ENCODE data around the gene RDH14.

DNA sequence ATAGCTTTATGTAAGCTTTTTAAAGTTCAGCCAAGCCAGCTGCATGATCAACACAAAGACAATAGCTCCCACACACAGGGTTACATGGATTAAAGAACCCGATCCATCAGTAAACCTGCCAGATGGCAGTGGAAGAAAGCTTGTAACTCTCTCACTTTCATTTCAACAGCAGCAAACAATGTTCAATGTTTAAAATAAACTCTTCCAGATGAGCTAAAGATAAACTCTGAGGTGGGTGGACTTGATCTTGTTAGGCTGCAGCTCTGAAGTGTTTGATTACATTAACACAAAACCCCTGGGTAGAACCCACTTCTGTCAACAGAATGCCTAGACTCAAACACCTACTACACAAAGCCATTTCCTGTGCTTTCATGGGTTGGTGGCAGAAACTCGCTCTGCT lies 13.9 kb downstream of the RDH14 start:
- TF ChIP-seq, protein P1, sequence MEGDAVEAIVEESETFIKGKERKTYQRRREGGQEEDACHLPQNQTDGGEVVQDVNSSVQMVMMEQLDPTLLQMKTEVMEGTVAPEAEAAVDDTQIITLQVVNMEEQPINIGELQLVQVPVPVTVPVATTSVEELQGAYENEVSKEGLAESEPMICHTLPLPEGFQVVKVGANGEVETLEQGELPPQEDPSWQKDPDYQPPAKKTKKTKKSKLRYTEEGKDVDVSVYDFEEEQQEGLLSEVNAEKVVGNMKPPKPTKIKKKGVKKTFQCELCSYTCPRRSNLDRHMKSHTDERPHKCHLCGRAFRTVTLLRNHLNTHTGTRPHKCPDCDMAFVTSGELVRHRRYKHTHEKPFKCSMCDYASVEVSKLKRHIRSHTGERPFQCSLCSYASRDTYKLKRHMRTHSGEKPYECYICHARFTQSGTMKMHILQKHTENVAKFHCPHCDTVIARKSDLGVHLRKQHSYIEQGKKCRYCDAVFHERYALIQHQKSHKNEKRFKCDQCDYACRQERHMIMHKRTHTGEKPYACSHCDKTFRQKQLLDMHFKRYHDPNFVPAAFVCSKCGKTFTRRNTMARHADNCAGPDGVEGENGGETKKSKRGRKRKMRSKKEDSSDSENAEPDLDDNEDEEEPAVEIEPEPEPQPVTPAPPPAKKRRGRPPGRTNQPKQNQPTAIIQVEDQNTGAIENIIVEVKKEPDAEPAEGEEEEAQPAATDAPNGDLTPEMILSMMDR (tag by site-specific recombination; IDR thresholded peaks at IDR 0.05) = no peak
- no peak for TF ChIP-seq ZNF830 (tag by site-specific recombination; IDR thresholded peaks at IDR 0.05; ENCODE audit: low read depth)

All from HEK293 (cell line).